ENCODE data around the gene MYO1D. TPM values are rescaled to one million over a fixed set of nuclear protein-coding genes. Genes with fewer than 3 reads are reported as not detected.

MYO1D gene
- total and polyA plus RNA-seq, 2 of the 13 experiments (the other 11 are each of a cell fraction or from before 2014, with no cell fraction given) = 13.2 to 17.3 TPM

DNA sequence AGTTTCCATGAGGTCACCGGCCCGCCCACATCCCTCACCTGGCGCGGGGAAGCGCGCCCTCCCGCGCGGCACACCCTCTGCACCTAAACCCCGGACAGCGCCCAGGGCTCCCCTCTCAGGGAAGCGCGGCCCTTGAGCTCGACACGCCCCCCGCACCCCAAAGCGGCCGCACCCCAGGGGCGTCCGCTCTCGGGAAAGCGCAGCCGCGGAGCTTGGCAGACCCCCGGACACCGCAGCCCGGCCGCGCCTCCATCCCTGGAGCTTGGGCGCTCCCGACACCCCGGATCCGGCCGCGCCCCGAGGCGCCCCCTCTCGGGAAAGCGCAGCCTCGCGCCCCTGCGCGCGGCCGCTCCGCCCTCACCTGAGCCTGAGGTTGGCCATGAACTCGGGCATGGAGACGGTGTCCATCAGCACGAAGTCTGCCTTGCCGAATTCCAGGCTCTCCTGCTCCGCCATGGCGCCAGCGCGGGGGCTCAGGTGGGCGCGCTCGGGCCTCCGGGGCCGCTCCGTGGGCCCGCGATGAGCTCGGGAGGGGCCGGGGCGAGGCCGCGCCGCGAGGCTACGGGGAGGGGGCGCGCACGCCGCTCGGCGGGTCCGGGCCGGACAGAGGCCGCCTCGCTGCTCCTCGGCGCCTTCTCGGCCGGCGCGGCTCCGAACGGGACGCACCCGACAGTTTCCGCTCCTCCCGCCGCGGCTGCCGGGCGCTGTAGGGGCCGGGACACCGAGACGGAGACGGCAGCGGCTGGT is at the start of gene MYO1D (continued):
- TF ChIP-seq, protein P1, sequence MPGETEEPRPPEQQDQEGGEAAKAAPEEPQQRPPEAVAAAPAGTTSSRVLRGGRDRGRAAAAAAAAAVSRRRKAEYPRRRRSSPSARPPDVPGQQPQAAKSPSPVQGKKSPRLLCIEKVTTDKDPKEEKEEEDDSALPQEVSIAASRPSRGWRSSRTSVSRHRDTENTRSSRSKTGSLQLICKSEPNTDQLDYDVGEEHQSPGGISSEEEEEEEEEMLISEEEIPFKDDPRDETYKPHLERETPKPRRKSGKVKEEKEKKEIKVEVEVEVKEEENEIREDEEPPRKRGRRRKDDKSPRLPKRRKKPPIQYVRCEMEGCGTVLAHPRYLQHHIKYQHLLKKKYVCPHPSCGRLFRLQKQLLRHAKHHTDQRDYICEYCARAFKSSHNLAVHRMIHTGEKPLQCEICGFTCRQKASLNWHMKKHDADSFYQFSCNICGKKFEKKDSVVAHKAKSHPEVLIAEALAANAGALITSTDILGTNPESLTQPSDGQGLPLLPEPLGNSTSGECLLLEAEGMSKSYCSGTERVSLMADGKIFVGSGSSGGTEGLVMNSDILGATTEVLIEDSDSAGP (CRISPR knock-in tag; IDR thresholded peaks at IDR 0.05; ENCODE audit: borderline replicate concordance) = peak; percentile 67; the same call in 1 of the 2 replicates
- TF ChIP-seq ZBTB2 (CRISPR knock-in tag; IDR thresholded peaks at IDR 0.05; ENCODE audit: low read depth) (peak; percentile 76), TMF1 (CRISPR knock-in tag; IDR thresholded peaks at IDR 0.05; ENCODE audit: low read depth) (0 out of 2 replicates have a peak, but pooled peaks have one; percentile 18), TCF12 (IDR thresholded peaks at IDR 0.05) (no peak), TCF12 (CRISPR knock-in tag; IDR thresholded peaks at IDR 0.05) (peak; percentile 77; the same call in 1 of the 2 replicates), PAX8 (CRISPR knock-in tag; IDR thresholded peaks at IDR 0.05; ENCODE audit: borderline replicate concordance) (0 out of 2 replicates have a peak, but pooled peaks have one; percentile 84), MAZ (IDR thresholded peaks at IDR 0.05; ENCODE audit: borderline replicate concordance, low read depth, low read length) (no peak), MAZ (CRISPR knock-in tag; IDR thresholded peaks at IDR 0.05; ENCODE audit: low read depth) (peak; percentile 72; the same call in 1 of the 2 replicates), SAP130 (CRISPR knock-in tag; IDR thresholded peaks at IDR 0.05; ENCODE audit: low read depth) (peak; percentile 69), ZEB1 (IDR thresholded peaks at IDR 0.05; ENCODE audit: insufficient replicate concordance, low read depth) (peak; percentile 86), ZNF784 (CRISPR knock-in tag; IDR thresholded peaks at IDR 0.05; ENCODE audit: borderline replicate concordance) (0 out of 2 replicates have a peak, but pooled peaks have one; percentile 21), ZC3H13 (CRISPR knock-in tag; IDR thresholded peaks at IDR 0.05) (0 out of 2 replicates have a peak, but pooled peaks have one; percentile 54), HES4 (CRISPR knock-in tag; IDR thresholded peaks at IDR 0.05; ENCODE audit: borderline replicate concordance) (peak; percentile 27; the same call in 1 of the 2 replicates), HNRNPH1 (optimal IDR thresholded peaks at IDR 0.05; ENCODE audit: low read depth, low read length) (no peak), GABPB1 (CRISPR knock-in tag; IDR thresholded peaks at IDR 0.05) (peak; percentile 67), RFX3 (CRISPR knock-in tag; IDR thresholded peaks at IDR 0.05) (no peak)
- TF ChIP-seq, protein P2, sequence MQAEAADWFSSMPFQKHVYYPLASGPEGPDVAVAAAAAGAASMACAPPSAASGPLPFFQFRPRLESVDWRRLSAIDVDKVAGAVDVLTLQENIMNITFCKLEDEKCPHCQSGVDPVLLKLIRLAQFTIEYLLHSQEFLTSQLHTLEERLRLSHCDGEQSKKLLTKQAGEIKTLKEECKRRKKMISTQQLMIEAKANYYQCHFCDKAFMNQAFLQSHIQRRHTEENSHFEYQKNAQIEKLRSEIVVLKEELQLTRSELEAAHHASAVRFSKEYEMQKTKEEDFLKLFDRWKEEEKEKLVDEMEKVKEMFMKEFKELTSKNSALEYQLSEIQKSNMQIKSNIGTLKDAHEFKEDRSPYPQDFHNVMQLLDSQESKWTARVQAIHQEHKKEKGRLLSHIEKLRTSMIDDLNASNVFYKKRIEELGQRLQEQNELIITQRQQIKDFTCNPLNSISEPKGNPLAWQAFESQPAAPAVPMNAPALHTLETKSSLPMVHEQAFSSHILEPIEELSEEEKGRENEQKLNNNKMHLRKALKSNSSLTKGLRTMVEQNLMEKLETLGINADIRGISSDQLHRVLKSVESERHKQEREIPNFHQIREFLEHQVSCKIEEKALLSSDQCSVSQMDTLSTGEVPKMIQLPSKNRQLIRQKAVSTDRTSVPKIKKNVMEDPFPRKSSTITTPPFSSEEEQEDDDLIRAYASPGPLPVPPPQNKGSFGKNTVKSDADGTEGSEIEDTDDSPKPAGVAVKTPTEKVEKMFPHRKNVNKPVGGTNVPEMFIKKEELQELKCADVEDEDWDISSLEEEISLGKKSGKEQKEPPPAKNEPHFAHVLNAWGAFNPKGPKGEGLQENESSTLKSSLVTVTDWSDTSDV (CRISPR knock-in tag; IDR thresholded peaks at IDR 0.05) = no peak
- TF ChIP-seq, protein P3, sequence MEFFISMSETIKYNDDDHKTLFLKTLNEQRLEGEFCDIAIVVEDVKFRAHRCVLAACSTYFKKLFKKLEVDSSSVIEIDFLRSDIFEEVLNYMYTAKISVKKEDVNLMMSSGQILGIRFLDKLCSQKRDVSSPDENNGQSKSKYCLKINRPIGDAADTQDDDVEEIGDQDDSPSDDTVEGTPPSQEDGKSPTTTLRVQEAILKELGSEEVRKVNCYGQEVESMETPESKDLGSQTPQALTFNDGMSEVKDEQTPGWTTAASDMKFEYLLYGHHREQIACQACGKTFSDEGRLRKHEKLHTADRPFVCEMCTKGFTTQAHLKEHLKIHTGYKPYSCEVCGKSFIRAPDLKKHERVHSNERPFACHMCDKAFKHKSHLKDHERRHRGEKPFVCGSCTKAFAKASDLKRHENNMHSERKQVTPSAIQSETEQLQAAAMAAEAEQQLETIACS (CRISPR knock-in tag; IDR thresholded peaks at IDR 0.05) = peak; percentile 94
- TF ChIP-seq, protein P4, sequence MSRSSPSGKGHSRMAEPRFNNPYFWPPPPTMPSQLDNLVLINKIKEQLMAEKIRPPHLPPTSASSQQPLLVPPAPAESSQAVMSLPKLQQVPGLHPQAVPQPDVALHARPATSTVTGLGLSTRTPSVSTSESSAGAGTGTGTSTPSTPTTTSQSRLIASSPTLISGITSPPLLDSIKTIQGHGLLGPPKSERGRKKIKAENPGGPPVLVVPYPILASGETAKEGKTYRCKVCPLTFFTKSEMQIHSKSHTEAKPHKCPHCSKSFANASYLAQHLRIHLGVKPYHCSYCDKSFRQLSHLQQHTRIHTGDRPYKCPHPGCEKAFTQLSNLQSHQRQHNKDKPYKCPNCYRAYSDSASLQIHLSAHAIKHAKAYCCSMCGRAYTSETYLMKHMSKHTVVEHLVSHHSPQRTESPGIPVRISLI (CRISPR knock-in tag; IDR thresholded peaks at IDR 0.05; ENCODE audit: borderline replicate concordance) = 0 out of 2 replicates have a peak, but pooled peaks have one; percentile 33

Data from HepG2 (cell line).